GM12891 (cell line): ENCODE measurements around the gene STAM.

Source experiments
- PAX5 ChIP-seq: IDR thresholded peaks from 2 replicates; pipeline ENCODE4 v1.6.1; 2011; ENCODE audit warnings: low read length, moderate library complexity, mild to moderate bottlenecking; ENCODE audit not compliant: insufficient read depth, severe bottlenecking
- POLR2A ChIP-seq: IDR thresholded peaks from 2 replicates; pipeline ENCODE4 v1.6.1; 2011; ENCODE audit warnings: low read depth, low read length, control low read depth
- POLR2AphosphoS5 ChIP-seq: IDR thresholded peaks from 2 replicates; pipeline ENCODE4 v1.6.1; 2011; ENCODE audit warnings: low read depth, low read length, control low read depth
- SPI1 ChIP-seq: IDR thresholded peaks from 2 replicates; pipeline ENCODE4 v1.6.1; 2011; ENCODE audit warnings: low read depth, low read length, control low read depth
- TAF1 ChIP-seq: IDR thresholded peaks from 2 replicates; pipeline ENCODE4 v1.6.1; 2011; ENCODE audit warnings: low read depth, low read length, control low read depth

GRCh38 chr10:17675638-17676037 is 31.7 kb downstream of the STAM start:
- no peak for TF ChIP-seq TAF1
- TF ChIP-seq POLR2A = no peak
- TF ChIP-seq POLR2AphosphoS5 = no peak
- no peak for TF ChIP-seq SPI1
- no peak for TF ChIP-seq PAX5
